AG10803 (cell line): ENCODE data around the gene ERC1.
A peak's percentile ranks its signal among the peaks of the same experiment; 100 is the strongest.

Experiments used
- DNase-seq: peaks from one replicate; pipeline ENCODE4 v3.0.0; 2010; ENCODE audit warnings: low read depth
- H3K4me3 ChIP-seq: 2 replicates; pipeline ENCODE4 v1.5.1; 2011; ENCODE audit warnings: mild to moderate bottlenecking, low read length, control low read depth
- TF ChIP-seq, protein P1 (sequence below): conservative IDR thresholded peaks from 2 replicates; pipeline ENCODE4 v1.5.1; 2011; ENCODE audit warnings: mild to moderate bottlenecking, low read length, control low read depth, inconsistent platforms

Gene ERC1

DNA sequence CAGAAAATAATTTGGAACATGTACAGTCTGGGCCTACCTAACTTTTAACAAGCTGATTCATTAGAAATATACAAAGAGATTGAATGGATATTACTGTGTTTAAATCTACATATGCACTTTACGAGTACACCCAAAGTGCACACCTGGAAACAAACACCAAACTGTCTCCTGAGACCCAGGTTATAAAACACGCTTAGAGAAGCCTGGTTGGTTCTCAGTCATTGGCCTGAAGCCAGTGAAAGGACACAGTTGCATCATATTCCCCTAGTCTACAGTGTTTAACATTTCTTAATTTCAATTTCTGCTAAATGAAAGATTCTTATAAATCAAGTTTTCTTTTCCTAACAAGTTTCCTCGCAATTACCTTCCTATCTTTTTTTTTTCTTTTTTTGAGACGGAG, 393.9 kb downstream of the ERC1 start:
- DNase-seq = no peak
- no peak overlapping the region for H3K4me3 ChIP-seq
- TF ChIP-seq, protein P1, sequence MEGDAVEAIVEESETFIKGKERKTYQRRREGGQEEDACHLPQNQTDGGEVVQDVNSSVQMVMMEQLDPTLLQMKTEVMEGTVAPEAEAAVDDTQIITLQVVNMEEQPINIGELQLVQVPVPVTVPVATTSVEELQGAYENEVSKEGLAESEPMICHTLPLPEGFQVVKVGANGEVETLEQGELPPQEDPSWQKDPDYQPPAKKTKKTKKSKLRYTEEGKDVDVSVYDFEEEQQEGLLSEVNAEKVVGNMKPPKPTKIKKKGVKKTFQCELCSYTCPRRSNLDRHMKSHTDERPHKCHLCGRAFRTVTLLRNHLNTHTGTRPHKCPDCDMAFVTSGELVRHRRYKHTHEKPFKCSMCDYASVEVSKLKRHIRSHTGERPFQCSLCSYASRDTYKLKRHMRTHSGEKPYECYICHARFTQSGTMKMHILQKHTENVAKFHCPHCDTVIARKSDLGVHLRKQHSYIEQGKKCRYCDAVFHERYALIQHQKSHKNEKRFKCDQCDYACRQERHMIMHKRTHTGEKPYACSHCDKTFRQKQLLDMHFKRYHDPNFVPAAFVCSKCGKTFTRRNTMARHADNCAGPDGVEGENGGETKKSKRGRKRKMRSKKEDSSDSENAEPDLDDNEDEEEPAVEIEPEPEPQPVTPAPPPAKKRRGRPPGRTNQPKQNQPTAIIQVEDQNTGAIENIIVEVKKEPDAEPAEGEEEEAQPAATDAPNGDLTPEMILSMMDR = no peak

DNA sequence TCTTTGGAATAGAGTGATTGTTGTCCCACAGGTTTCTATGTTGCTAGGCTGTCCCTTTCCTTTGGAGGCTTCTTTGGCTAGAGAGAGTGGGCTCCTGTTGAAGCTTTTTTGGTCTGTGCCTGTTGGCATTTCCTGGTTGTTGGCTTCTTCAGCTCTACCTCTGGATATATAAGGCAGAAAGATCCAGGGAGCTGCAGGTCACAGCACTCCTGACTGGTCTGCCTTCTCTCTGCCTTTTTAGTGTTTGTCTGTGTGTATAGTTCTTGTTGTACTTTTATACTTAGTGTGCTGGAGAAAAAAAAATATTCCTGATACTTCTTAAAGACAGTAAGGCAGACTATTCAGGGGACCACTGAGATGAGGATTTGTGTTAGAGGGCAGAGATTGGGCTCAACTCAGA, 400.7 kb downstream of the ERC1 start:
- H3K4me3 ChIP-seq = no peak overlapping the region
- no peak for DNase-seq
- TF ChIP-seq, protein P1 = no peak

DNA sequence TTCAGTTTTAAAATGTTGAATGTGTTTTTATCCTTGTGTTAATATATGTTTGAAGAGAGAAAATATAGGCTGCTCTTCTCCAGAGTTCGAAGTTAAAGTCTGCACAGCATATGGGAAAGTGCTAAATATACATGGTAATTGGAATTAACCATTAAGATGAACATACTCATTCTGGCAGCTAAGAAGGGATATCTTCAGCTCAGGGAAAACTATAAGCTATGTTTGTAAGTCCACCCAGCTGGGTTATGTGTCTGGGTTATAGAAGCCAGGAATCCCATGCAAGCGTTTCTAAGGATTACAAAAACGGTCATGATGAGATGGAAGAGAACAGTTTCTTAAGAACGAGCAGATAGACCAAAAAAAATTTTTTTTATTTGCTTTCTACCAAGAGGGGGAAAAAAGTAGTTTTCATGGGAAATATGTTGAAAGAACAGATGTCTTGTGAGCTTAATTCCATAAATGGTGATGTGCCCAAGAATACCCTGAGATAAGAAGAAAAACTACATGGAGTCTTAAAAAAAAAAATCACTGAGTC, 404.5 kb downstream of the ERC1 start:
- no peak overlapping the region for H3K4me3 ChIP-seq
- peak; percentile 20 for DNase-seq
- TF ChIP-seq, protein P1 = no peak

DNA sequence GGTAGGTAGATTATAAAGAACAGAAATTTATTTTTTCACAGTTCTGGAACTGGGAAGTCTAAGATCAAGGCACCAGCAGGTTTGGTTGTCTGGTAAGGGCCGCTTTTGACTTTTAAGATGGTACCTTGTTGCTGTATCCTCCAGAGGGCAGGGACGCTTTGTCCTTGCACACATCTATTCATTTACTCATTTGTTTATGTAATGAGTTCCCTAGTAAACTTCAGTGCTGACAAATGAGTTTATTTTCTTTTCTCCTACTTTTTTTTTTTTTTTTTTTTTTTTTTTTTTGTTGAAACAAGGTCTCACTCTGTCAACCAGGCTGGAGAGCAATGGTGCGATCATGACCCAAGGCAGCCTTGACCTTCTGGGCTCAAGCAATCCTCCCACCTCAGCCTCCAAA, 407.6 kb downstream of the ERC1 start:
- DNase-seq = peak; percentile 45
- H3K4me3 ChIP-seq = no peak overlapping the region
- TF ChIP-seq, protein P1 = peak; percentile 33; the same call in 1 of the 2 replicates

DNA sequence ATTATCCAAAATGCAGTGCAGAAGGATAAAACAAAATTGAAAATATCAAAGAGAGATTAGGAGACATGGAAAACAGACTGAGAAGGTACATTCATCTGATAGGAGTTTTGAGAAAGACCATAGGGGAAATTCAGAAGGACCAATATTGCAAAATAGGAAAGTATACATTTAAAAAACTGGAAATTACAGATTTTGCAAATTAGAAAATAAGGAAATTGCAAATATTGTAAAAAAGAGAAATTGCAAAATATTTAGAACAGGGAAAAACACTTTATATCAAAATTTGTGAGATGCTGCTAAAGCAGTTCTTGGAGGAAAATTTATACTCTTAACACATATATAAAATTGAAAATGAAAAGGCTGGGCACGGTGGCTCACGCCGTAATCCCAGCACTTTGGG, 410.9 kb downstream of the ERC1 start:
- no peak overlapping the region for H3K4me3 ChIP-seq
- TF ChIP-seq, protein P1 = no peak

DNA sequence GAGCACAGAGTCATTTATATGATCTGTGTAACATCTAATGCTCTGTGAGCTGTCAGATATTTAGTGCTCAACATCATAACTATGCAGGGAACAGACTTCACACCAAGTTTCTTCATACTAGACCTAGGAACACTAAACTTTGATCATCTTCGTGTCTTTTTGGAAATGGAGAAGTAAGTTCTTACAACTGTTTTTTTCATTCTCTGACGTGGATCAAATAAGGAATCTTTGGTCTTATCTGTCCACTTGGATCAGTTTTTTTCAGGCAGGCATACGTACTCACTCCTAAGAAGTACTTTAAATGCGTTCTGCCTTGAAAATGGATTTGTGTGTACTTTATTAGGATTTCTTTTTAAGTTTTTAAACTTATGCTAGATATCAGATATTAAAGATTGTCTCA, 412.4 kb downstream of the ERC1 start:
- no peak overlapping the region for H3K4me3 ChIP-seq
- TF ChIP-seq, protein P1 = no peak
- no peak for DNase-seq

More for the DNA sequence above, 410.9 kb downstream of the ERC1 start:
- DNase-seq = no peak

DNA sequence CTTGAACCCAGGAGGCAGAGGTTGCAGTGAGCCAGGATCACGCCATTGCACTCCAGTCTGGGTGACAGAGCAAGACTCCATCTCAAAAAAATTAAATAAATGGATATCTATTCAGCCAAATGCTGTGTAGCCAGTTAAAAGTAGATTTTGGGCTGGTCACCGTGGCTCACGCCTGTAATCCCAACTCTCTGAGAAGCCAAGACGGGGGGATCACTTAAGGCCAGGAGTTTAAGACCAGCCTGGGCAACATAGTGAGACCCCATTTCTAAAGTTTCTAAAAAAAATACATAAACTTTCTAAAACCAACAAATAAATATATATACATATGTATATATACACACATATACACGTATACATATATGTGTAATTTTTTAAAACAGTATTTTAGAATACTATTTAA, 414.6 kb downstream of the ERC1 start:
- no peak for DNase-seq
- TF ChIP-seq, protein P1 = no peak
- H3K4me3 ChIP-seq = no peak overlapping the region
